ENCODE measurements around the gene CHSY3.

The CHSY3 gene

GRCh38 chr5:129951039-129951438 is 46.8 kb downstream of the CHSY3 start:
- no peak for DNase-seq

DNA sequence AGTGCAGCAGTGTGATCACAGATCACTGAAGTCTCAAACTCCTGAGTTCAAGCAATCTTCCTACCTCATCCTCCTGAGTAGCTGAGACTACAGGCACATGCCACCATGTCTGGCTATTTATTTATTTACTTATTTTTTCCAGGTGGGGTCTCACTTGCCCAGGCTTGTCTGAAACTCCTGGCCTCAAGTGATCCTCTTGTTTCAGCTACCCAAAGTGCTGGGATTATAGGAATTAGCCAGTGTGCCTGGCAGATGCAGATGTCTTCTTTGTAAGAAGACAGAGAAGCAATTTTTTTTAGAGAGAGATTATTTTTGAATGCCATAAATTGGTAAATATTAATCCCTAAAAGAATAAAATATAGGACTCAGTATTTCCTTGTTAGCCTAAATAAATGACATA is 54.3 kb downstream of the CHSY3 start:
- DNase-seq = no peak

DNA sequence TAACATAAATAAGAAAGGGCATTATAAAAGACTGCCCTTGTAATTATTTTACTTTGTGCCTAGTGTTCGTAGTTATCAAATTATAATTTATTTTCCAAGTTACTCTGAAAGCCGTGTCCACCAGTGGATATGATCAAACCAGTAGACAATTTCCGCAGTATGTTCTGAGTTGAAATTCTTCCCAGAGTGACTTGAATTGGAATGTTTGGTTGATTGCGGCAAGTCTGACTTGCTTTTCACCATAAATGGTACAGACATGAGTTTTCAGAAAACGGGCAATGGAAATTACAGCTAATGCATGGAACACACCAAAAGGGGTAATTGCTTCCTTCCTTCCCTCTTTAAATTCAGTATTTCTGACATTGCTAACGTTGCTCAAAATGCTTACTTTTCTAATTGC is 56.6 kb downstream of the CHSY3 start:
- DNase-seq = no peak

DNA sequence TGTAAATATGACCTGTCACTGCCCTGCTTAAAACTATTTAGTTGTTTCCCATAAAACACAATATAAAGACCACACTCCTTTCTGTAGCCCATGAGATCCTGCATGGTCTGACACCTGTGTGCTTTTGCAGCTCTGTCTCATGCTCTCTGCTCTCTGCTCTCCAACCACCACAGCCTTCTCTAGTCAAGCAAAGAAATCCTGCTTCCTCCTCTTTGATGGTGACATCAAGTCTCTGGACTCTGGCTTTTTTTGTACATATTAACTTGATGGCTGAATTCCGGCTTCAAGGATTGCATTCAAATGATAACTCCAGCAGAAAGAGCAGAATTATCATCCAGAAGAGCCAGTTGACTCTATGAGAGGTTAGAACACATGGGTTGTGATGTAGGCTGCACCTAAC is 58.2 kb downstream of the CHSY3 start:
- no peak for DNase-seq

GRCh38 chr5:129963359-129963758 is 59.1 kb downstream of the CHSY3 start:
- no peak for DNase-seq

DNA sequence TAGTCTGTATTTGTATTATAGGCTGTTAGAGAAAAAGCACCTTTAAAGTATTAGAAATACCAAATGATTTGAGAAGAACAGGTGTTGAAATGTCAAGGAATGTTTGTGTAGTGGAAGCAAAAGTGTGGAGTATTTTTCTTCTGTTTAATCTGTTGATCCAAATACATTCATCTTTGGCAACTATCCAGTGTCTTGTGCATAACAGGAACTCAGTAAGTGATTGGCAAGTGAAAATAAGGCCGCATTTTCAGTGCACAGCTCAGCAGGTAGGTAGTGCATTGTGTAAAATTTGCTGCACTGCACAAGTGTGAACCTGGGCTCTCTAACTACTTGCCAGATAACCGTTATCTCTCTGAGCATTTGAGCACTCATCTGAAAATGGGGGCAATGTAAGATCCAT is 61.8 kb downstream of the CHSY3 start:
- no peak for DNase-seq

DNA sequence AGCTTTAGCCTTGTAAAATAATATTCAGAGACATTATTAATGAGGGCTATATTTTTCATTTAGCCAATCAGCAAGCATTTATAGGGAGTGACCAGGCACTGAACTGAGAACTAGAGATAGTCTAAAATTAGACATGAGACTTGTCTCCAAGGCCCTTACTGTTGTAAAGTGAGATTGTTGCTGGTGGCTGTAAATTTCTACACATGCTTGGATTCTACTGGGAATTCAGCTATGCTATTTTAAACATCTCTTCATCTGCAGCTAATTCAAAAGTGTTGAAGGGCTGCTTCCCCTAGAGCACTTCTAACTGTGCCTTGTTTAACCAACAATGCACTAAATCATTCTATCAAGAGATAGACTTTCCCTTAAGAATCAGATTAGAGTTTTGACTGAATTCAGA is 67.4 kb downstream of the CHSY3 start:
- DNase-seq = no peak

DNA sequence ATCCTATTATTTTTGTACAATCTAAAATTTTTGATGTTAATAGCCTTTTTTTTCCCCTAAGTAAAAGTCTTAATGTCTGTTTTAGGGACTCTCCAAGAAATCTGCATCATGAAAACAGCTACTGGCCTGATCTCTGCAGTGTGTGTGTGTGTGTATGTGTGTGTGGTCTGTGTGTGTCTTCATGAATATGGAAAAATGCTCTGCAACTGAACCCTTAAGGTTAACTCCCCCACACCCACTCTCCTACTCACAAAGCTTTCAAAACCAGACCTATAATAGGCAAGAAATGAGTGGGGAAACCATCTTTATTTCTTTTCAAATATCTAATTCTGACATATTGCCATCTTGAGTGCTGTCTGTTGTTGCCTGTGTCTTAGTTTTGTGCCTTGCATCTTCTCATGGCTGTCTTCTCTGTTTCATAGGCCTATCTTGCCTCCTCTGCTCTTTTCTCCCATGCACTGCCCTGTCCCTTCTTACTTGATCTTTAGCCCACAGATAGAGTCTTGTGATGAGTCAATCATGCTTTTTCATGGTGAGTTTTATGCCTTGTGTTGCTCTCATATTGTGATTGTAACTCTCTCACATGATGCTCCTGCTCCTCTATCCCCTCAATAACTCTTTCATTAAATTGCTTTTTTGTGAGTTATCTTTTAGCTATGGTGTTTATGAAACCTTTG is 68.3 kb downstream of the CHSY3 start:
- no peak for DNase-seq

- no peak for DNase-seq
Observed at GRCh38 chr5:129973716-129974426, 69.6 kb downstream of the CHSY3 start.

DNA sequence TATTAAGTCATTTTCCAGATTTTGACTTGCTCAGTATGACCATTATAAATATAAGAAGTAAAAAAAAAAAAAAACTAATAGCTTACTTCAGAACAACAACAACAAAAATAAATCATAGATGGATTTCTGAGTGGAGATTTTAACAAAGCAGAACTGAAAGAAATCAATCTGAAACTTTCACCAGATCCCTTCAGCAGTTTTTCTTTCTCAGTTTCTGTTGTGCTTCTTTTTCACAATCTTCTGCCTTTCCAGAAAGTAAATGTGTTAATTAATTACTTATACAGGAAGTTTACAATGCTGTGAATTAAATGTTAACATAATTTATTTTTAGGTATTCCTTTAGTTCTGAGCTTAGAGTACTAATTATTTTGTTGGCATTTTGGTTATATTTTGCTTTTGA is 73.5 kb downstream of the CHSY3 start:
- DNase-seq = no peak

DNA sequence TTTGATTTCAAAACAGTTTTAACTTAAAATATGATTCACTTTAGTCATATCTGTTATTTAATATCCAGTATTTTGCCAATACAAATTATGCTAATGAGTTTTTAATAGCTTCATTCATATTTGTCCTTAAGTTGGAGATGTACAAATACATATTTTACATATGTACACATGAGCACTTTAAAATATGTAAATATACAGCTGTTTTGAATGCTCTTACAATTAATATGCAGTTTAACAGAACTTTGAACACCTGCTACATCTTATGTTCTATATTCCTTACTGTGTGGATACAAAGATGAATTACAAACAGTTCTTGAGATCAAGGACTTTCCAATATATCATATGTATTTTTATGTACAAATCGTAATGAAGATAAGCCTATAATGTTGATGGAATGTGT is 74.0 kb downstream of the CHSY3 start:
- no peak for DNase-seq

GRCh38 chr5:129988453-129988852 is 84.2 kb downstream of the CHSY3 start:
- no peak for DNase-seq

DNA sequence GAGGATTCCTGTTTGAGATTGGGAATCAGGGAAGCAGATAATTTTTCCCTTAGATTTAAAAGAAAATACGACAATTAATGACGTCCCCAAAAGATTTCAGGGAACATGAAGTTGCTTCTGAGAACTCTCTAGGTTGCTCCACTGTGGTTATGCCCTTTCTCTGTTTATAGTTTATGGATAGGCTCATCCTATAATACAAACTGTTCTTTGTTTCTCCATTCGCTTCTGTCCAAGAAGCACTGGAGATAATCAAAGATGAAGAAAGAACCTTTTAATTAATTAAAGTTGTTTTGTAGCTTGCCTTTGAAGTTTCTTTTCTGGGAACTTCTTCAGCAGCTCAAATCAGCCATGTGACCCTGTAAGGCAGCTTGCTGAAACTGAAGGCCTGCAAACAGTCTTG is 87.5 kb downstream of the CHSY3 start:
- no peak for DNase-seq

- no peak for DNase-seq
Observed at GRCh38 chr5:129996896-129997295, 92.6 kb downstream of the CHSY3 start.

DNA sequence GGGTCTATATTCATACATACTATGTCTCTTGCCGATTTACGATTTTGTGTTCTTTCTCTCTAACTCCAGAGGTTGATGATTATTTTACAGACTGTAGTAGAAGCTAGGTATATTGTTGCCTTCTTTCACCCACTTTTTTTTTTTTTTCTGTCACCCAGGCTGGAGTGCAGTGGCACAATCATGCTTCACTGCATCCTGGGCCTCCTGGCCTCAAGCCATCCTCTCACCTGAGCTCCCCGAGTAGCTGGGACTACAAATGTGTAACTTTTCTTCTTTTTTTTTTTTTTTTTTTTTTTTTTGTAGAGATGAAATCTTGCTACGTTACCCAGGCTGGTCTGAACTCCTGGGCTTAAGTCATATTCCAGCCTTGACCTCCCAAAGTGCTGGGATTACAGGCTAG is 96.2 kb downstream of the CHSY3 start:
- DNase-seq = no peak

GRCh38 chr5:130002183-130002582 is 97.9 kb downstream of the CHSY3 start:
- no peak for DNase-seq

DNA sequence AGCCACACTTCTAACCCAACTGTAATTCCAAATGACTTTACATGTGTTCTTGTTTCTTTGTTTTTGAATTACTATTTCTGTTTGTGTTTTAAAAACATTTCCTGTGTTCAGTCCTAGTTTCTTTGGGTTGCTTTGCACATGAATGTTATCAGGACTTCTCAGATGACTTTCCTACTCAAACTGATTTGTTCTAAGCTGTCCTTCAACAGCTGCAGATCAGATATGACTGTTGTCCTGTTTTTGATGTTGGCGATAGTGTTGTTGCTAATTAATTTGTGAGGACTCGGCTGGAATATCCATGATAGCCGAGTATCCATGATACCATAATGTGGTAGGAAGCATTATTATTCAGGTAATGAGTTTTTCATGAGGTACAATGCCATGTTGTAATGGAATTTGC is 98.6 kb downstream of the CHSY3 start:
- no peak for DNase-seq

GRCh38 chr5:130011986-130012385 is 107.7 kb downstream of the CHSY3 start:
- DNase-seq = no peak

GRCh38 chr5:130017173-130017572 is 112.9 kb downstream of the CHSY3 start:
- no peak for DNase-seq

- DNase-seq = no peak
Observed at GRCh38 chr5:130018641-130019040, 114.4 kb downstream of the CHSY3 start.

DNA sequence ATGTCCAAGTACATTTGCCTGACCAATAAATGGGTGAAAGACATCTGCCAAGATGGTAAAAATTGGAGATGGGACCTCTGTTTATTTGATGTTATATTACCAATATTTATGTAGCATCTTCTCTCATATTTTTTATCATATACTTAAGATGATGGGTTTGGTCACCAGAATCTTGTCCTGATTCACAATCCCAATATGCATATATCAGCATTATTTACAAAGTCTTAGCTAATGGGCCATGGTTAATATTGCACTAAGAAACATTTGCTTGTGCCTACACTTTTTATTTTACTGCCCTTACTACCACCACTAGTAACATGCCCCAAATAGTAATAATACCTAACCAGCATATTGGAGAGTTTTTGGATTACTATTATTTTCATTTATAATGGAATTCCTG is 116.7 kb downstream of the CHSY3 start:
- no peak for DNase-seq

GRCh38 chr5:130021876-130022275 is 117.6 kb downstream of the CHSY3 start:
- no peak for DNase-seq

DNA sequence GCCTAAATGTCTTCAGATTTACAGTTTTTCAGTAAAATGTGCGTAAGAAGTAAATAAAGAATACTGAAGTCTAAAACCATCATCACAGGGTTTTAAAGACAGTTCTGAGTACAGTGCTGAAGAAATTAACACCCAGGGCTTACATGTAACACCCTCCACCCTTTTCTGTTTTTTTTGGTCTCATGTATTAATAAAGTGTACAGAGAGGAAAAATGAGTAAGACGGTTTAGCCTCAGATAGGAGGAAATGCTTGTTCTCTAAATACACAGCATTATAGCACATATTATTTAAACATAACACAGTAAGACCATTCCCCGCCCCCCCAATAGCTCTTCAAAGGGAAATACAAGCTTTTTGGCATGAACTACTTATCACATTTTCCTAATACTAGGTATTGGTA is 119.3 kb downstream of the CHSY3 start:
- DNase-seq = no peak

- no peak for DNase-seq
Observed at GRCh38 chr5:130024006-130024405, 119.7 kb downstream of the CHSY3 start.

DNA sequence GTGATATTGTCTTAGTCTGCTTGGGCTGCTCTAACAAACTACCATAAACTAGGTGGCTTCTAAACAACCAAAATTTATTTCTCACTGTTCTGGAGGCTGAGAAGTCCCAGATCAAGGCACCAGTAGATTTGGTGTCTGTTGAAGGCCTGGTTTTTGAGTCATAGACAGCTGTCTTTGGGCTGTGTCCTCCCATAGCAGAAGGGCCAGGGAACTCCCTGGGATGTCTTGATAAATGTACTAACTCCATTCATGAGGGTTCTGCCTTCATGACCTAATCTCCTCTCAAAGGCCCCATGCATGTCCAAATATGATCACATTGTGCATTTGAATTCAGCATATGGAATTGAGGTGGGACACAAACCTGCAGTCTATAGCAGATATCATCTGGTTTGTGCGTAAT is 121.2 kb downstream of the CHSY3 start:
- no peak for DNase-seq
